ENCODE measurements around the gene XPNPEP1.

GRCh38 chr10:109835257-109835656, 88.1 kb downstream of the XPNPEP1 start:
- TF ChIP-seq, protein P1, sequence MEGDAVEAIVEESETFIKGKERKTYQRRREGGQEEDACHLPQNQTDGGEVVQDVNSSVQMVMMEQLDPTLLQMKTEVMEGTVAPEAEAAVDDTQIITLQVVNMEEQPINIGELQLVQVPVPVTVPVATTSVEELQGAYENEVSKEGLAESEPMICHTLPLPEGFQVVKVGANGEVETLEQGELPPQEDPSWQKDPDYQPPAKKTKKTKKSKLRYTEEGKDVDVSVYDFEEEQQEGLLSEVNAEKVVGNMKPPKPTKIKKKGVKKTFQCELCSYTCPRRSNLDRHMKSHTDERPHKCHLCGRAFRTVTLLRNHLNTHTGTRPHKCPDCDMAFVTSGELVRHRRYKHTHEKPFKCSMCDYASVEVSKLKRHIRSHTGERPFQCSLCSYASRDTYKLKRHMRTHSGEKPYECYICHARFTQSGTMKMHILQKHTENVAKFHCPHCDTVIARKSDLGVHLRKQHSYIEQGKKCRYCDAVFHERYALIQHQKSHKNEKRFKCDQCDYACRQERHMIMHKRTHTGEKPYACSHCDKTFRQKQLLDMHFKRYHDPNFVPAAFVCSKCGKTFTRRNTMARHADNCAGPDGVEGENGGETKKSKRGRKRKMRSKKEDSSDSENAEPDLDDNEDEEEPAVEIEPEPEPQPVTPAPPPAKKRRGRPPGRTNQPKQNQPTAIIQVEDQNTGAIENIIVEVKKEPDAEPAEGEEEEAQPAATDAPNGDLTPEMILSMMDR (conservative IDR thresholded peaks at IDR 0.05; ENCODE audit: low read depth, low read length) = no peak
- no peak for TF ChIP-seq EZH2 (IDR thresholded peaks at IDR 0.05; ENCODE audit: borderline replicate concordance, low read depth, low read length, poor library complexity, severe bottlenecking)
